Measurements from ENCODE around the gene SERPINB11. TPM values are rescaled to one million over a fixed set of nuclear protein-coding genes. Genes with fewer than 3 reads are reported as not detected.

Gene SERPINB11
- total and polyA plus RNA-seq, 12 donors: 0.07 TPM; not detected in 11

DNA sequence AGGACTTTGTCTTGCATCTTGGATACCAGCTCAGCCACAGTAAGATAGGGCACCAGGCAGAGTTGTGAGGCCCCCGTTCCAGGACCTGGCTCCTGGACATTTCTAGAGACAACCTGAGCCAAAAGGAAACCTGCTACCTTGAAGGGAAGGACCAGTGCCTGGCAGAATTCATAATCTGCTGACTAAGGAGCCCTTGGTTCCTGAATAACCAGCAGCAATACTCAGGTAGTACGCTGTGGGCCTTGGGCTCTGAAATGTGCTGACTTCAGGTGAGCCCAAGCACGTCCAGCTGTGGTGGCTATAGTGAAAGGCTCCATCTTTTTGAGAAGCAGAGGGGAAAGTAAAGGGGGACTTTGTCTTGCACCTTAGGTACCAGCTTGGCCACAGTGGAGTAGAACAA is 28.5 kb downstream of the SERPINB11 start:
- no peaks in the 10 kb centered on the region for H3K27me3 ChIP-seq
- H3K36me3 ChIP-seq (replicated peaks in 1 of 2): no peaks in the 10 kb centered on the region
- H3K4me3 ChIP-seq: no peak overlapping the region
- intact Hi-C loops (cut with DNase I): no loop called here
- no peaks in the 10 kb centered on the region for H3K9me3 ChIP-seq (replicated peaks in 1 of 3)
- no peaks in the 10 kb centered on the region for H3K4me1 ChIP-seq (replicated peaks in 1 of 2)
- H3K27ac ChIP-seq: no peak overlapping the region
- no peak for DNase-seq
- WGBS, 4 donors: 71 to 86% (median 75%) methylated on average over 3 of the region's 3 CpGs
- TF ChIP-seq, protein P1, sequence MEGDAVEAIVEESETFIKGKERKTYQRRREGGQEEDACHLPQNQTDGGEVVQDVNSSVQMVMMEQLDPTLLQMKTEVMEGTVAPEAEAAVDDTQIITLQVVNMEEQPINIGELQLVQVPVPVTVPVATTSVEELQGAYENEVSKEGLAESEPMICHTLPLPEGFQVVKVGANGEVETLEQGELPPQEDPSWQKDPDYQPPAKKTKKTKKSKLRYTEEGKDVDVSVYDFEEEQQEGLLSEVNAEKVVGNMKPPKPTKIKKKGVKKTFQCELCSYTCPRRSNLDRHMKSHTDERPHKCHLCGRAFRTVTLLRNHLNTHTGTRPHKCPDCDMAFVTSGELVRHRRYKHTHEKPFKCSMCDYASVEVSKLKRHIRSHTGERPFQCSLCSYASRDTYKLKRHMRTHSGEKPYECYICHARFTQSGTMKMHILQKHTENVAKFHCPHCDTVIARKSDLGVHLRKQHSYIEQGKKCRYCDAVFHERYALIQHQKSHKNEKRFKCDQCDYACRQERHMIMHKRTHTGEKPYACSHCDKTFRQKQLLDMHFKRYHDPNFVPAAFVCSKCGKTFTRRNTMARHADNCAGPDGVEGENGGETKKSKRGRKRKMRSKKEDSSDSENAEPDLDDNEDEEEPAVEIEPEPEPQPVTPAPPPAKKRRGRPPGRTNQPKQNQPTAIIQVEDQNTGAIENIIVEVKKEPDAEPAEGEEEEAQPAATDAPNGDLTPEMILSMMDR (IDR thresholded peaks at IDR 0.05): no peak
- no peak for TF ChIP-seq POLR2A (IDR thresholded peaks at IDR 0.05)

DNA sequence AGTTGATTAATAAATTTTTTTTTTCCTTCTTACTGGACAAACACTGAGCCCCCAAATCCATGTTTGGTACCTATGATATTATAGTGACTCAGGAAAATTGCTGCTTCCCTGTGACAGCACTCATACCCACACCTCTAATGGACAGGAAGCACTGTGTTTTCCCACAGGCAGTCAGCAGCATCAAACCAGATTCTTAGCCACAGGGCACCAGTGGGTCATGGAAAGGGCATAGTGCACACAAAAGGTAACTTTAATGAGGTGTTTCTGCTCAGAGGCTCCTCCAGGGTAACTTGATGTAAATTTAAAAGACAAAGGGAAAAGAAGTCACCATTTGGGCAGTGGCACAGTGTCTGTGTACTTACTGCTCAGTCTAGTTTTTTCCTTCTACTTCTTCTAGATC is 34.1 kb downstream of the SERPINB11 start:
- no peak for DNase-seq
- no peak overlapping the region for H3K4me3 ChIP-seq
- no peaks in the 10 kb centered on the region for H3K9me3 ChIP-seq (replicated peaks in 1 of 3)
- intact Hi-C loops (cut with DNase I): no loop called here
- H3K36me3 ChIP-seq (replicated peaks in 1 of 2): no peaks in the 10 kb centered on the region
- TF ChIP-seq, protein P1 (IDR thresholded peaks at IDR 0.05): no peak
- no peak for TF ChIP-seq POLR2A (IDR thresholded peaks at IDR 0.05)
- H3K27me3 ChIP-seq: no peaks in the 10 kb centered on the region
- H3K4me1 ChIP-seq (replicated peaks in 1 of 2): no peaks in the 10 kb centered on the region
- H3K27ac ChIP-seq: no peak overlapping the region

DNA sequence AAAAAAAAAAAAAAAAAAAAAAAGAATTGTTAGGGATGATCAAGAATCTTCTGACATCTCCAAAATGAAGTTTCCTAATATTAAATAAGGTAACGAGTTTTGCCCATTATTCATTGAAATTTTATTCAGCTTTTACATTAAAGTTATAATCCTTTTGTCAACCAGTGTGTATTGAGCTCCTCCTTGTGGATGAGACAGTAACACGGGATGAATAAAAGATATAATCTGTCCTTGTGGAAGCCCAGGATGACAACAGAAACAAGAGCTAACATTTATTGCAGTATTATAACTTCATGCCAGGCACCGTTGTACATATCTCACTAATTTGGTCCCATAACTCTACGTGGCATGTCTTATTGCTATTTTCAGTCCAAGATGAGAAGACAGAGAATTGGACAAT is 39.0 kb downstream of the SERPINB11 start:
- WGBS, 4 donors: 28 to 46% (median 34%) methylated on average over 4 of the region's 4 CpGs
- no peak for TF ChIP-seq POLR2A (IDR thresholded peaks at IDR 0.05)
- TF ChIP-seq, protein P1 (IDR thresholded peaks at IDR 0.05): no peak
- intact Hi-C loops (cut with DNase I): no loop called here
- no peaks in the 10 kb centered on the region for H3K4me1 ChIP-seq (replicated peaks in 1 of 2)
- no peak for DNase-seq
- no peaks in the 10 kb centered on the region for H3K36me3 ChIP-seq (replicated peaks in 1 of 2)
- H3K27ac ChIP-seq: no peak overlapping the region
- no peaks in the 10 kb centered on the region for H3K27me3 ChIP-seq
- H3K9me3 ChIP-seq (replicated peaks in 1 of 3): no peaks in the 10 kb centered on the region
- no peak overlapping the region for H3K4me3 ChIP-seq

DNA sequence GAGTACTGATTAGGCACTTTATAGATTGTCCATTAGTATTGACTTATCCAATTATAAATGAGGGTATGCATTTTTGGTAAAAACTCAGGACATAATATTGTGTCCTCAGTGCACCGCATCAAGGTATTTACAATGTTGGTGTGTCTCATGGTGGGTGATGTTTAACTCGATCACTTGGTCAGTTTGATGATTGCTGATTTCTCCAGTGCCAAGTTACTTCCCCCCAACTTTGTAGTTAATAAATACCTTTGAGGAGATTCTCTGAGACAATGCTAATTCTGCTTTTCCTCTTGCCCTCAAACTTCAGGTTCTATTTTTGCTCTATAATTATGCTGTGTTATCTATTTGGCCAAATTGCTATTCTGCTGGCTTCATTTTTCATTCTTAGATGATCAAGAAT is 44.2 kb downstream of the SERPINB11 start:
- Histone ChIP-seq H3K4me3 (no peak overlapping the region), H3K36me3 (replicated peaks in 1 of 2) (no peaks in the 10 kb centered on the region), H3K4me1 (replicated peaks in 1 of 2) (no peaks in the 10 kb centered on the region), H3K9me3 (replicated peaks in 1 of 3) (no peaks in the 10 kb centered on the region), H3K27ac (no peak overlapping the region), H3K27me3 (no peaks in the 10 kb centered on the region)
- no peak for DNase-seq
- 82 to 85% (median 83%) methylated on average over 2 of the region's 2 CpGs for WGBS, 4 donors
- TF ChIP-seq, protein P1 (IDR thresholded peaks at IDR 0.05): no peak
- TF ChIP-seq POLR2A (IDR thresholded peaks at IDR 0.05): no peak
- intact Hi-C loops (cut with DNase I): no loop called here

All from adrenal gland (tissue), 12 donors.